ENCODE measurements around the gene RNF166. TPM values are rescaled to one million over a fixed set of nuclear protein-coding genes. Genes with fewer than 3 reads are reported as not detected.

RNF166 gene
- total and polyA plus RNA-seq, 2 of the 13 experiments (the other 11 are each of a cell fraction or from before 2014, with no cell fraction given), result 21.4 to 23.0 TPM

GRCh38 chr16:88667461-88667860 is 38.7 kb downstream of the RNF166 start (continued):
- TF ChIP-seq MZF1 (CRISPR knock-in tag; IDR thresholded peaks at IDR 0.05; ENCODE audit: borderline replicate concordance) (no peak), HMGA1 (CRISPR knock-in tag; conservative IDR thresholded peaks at IDR 0.05) (no peak), TCF12 (IDR thresholded peaks at IDR 0.05) (no peak), TCF12 (CRISPR knock-in tag; IDR thresholded peaks at IDR 0.05) (no peak), GABPA (IDR thresholded peaks at IDR 0.05; ENCODE audit: low read depth, low read length) (no peak), GABPA (CRISPR knock-in tag; IDR thresholded peaks at IDR 0.05; ENCODE audit: low read depth) (no peak)
- TF ChIP-seq, protein P1, sequence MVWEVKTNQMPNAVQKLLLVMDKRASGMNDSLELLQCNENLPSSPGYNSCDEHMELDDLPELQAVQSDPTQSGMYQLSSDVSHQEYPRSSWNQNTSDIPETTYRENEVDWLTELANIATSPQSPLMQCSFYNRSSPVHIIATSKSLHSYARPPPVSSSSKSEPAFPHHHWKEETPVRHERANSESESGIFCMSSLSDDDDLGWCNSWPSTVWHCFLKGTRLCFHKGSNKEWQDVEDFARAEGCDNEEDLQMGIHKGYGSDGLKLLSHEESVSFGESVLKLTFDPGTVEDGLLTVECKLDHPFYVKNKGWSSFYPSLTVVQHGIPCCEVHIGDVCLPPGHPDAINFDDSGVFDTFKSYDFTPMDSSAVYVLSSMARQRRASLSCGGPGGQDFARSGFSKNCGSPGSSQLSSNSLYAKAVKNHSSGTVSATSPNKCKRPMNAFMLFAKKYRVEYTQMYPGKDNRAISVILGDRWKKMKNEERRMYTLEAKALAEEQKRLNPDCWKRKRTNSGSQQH (CRISPR knock-in tag; IDR thresholded peaks at IDR 0.05; ENCODE audit: low read depth), result no peak

DNA sequence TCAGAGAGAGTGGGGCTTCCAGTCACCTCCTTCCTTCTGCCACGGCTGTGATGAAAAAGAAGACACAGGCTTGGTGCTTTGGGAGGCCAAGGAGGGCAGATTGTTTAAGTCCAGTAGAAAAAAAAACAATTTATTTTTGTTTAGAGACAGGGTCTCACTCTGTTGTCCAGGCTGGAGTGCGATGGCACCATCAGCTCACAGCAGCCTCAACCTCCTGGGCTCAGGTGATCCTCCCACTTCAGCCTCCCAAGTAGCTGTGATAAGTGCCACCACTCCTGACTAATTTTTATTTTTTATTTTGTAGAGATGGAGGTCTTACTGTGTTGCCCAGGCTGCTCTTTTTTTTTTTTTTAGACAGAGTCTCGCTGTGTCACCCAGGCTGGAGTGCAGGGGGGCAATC is 40.6 kb downstream of the RNF166 start:
- BruUV-seq (replicated peaks), result no TSS peak
- in situ Hi-C loops (cut with HindIII; ENCODE audit: extremely low pct_ligation_motif_present, low pct_unique_long_range_greater_than_20kb), result no loop called here
- H3K4me2 ChIP-seq (ENCODE audit: low read depth, low read length), result no peak overlapping the region
- DNase-seq (ENCODE audit: low spot score), result no peak
- no peaks in the 10 kb centered on the region for H3K9me3 ChIP-seq (ENCODE audit: low read length)
- ChIA-PET CTCF (ENCODE audit: low intra/inter-chr PET ratio, low total read pairs) (no interaction called here), POLR2A (no interaction called here)
- H3K9ac ChIP-seq (ENCODE audit: insufficient read depth, low read depth, low read length), result no peak overlapping the region
- no peak for FAIRE-seq
- H3K36me3 ChIP-seq (replicated peaks in 1 of 2; ENCODE audit: control insufficient read depth in 1 of 2, insufficient read depth in 2 of 2, low read length in 2 of 2), result peaks cover 0 to 7% of the 10 kb centered on the region in 2 experiments; a peak in 3 of 5 replicates
- TF ChIP-seq IKZF4 (CRISPR knock-in tag; IDR thresholded peaks at IDR 0.05; ENCODE audit: borderline replicate concordance, low read depth, not compliant biosample characterization), result no peak
- no peak for TF ChIP-seq HNRNPH1 (optimal IDR thresholded peaks at IDR 0.05; ENCODE audit: low read depth, low read length)
- TF ChIP-seq KMT2B (CRISPR knock-in tag; IDR thresholded peaks at IDR 0.05), result no peak
- TF ChIP-seq RORA (CRISPR knock-in tag; IDR thresholded peaks at IDR 0.05), result no peak
- no peak for TF ChIP-seq CEBPZ (IDR thresholded peaks at IDR 0.05; ENCODE audit: low read length)
- TF ChIP-seq TCF12 (IDR thresholded peaks at IDR 0.05), result no peak
- no peak for TF ChIP-seq TCF12 (CRISPR knock-in tag; IDR thresholded peaks at IDR 0.05)
- TF ChIP-seq KLF15 (CRISPR knock-in tag; IDR thresholded peaks at IDR 0.05; ENCODE audit: borderline replicate concordance), result no peak
- TF ChIP-seq ZNF770 (CRISPR knock-in tag; IDR thresholded peaks at IDR 0.05), result peak; percentile 43; the same call in 1 of the 2 replicates
- peak; percentile 82 for TF ChIP-seq ZNF121 (CRISPR knock-in tag; IDR thresholded peaks at IDR 0.05)
- TF ChIP-seq NFYC (CRISPR knock-in tag; IDR thresholded peaks at IDR 0.05), result no peak
- no peak for TF ChIP-seq KLF9 (CRISPR knock-in tag; IDR thresholded peaks at IDR 0.05; ENCODE audit: low read depth)
- no peak for TF ChIP-seq ZNF772 (CRISPR knock-in tag; IDR thresholded peaks at IDR 0.05)
- TF ChIP-seq ZNF777 (CRISPR knock-in tag; IDR thresholded peaks at IDR 0.05), result no peak
- WGBS (ENCODE audit: low lambda C conversion rate), result 99% methylated on average over 3 of the region's 3 CpGs
- H4K20me1 ChIP-seq (ENCODE audit: insufficient read depth, low read length), result peaks cover 16% of the 10 kb centered on the region
- H3K27me3 ChIP-seq (ENCODE audit: control insufficient read depth in 1 of 2, insufficient read depth in 2 of 2, low read length in 2 of 2), result no peaks in the 10 kb centered on the region
- H3K79me2 ChIP-seq (ENCODE audit: insufficient read depth, low read length), result peaks cover 51% of the 10 kb centered on the region
- no peak overlapping the region for H3K4me3 ChIP-seq (replicated peaks in 1 of 3; ENCODE audit: insufficient read depth in 1 of 3, low read depth in 2 of 3, low read length in 3 of 3)
- no peak overlapping the region for H3K27ac ChIP-seq (ENCODE audit: extremely low read length, insufficient read depth, low read length)
- intact Hi-C loops (cut with micrococcal nuclease; ENCODE audit: unreplicated experiment), result no loop called here
- H3K4me1 ChIP-seq (ENCODE audit: insufficient read depth, low read length), result peaks cover 27% of the 10 kb centered on the region
- no peak for ATAC-seq
- no peak overlapping the region for H2AFZ ChIP-seq (ENCODE audit: low read length)
